ENCODE data around the gene RPL14.
"Not testable (repeated sequence)": the region's sequence is repeated elsewhere in the genome, so short reads cannot be mapped to it uniquely, and the experiment has no call there.

RPL14 gene

DNA sequence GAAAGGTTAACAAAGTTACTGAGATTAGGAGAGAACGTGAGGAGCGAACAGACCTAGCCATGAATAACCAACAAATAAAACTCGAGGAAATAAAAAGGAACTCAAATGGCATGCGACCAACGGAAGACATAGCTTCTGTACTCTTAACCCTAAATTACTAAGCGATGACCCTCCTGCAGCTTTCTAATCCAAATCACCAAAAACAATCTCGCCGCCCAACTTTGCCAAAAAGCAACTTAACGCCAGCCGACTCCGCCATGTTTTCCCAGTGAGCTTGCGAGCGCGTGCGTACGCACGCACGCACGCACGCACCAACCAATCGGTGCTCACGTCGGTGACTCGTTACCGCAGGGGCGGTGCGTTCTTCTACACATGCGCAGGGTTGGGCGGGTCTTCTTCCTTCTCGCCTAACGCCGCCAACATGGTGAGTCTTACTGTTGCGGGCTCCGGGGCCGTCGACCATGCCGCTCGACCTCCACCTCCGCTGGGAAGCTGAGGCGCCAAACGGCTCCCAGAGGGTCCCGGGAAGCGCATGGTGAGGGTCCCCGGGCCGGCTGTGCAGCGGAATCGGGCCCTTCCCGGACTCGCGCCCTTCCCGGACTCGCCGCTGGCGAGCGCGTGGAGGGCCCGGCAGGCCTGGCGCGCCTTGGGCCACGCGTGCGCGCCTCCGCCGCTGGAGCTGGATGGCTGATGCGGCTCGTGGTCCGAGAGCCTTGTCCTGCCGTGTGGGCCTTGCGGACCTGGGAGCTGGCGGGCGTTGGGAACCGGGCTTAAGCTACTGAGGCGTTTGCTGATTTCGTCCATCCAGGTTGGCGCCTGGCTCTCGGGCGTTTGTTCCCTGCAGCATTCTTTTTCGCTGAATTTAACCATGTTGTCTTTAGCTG is at the start of gene RPL14:
RPL14 (plus strand) TSS at position 400 of the 884 bp plus-strand sequence; CDS start at position 533, 133 bp downstream.
- peak; percentile 94 to 98 for DNase-seq

DNA sequence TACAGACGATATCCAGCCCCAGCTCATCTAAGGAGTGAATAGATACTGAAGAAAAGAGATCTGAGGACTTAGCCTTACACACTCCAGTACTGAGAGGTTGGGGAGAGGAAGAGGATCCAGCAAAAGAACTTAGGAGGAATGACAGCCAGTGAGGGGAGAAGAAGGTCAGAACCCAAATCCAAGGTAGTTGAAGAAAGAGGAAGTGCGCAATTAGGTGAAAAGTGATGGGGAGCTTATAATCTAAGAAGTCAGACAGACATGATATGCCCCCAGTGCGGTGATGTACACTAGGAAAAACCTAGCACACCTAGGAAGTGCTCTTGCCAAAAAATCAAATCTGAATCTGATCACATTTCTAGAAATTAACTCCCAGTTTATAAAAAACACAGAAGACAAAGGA is 49.5 kb upstream of the RPL14 start:
- no peak for DNase-seq

DNA sequence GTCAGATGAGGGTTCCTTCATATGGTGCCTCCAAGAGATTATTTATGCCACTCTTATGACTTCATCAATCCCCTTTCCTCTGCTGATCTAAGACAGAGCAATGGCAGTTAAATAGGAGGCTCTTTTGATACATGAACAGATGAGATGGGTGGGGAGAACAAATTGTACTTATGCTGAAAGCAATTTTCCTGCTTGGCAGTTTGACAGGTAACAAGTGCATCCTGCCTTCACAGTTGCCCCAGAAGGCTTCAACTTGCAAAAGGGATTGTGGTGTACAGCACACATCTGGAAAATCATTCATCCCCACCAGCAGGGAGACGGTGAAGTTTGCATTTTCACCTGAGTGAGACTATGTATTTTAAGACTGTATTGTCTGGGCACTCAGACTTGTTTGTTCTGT is 42.9 kb upstream of the RPL14 start:
- DNase-seq = no peak

DNA sequence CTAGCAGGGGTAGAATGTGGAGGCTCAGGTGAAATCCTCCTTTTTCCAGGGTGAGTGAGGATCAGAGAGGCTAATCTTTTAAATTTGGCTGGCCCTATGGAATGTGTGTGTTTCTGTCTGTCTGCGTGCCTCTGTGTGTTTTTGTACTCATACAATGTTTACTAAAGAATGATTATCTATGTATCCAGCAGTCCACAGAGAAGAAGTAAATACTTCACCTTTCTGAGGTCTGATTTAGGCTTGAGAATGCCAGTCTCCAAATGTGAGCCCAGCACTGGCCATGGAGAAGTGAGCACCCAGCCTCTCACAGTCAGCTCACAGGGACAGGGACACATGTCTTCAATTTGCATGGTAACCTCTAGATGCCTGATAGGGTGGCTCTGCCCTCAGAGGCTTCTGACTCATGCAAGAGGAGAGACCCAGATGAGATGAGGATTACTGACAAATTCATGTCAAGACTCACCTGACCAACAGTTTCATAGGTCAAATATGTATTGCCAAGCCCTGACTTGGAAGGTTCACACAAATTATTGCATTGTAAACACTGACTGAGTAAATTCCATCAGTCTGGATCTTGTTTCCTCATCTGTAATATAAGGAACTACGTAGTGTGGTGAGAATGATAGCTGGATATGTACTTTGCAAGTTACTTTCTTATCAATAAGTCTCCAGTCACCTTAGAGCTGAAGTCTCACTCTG is 39.1 kb upstream of the RPL14 start:
- DNase-seq = no peak

DNA sequence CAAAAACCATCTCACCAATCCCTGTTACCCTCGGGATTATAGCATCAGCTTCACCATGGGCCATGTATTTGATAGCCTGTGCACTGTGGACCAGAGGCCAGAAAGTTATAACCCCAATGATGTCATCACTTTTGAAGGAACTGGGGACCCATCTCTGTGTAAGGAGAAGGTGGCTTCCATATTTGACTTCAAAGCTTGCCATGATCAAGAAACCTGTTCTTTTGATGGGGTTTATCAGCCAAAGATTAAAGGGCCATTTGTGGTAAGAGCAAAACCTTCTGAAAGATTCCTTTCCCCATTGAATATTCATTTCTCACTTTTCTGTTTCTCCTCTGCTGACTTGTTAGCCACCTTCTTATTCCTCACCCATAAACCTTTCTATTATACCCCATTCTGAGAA is 34.3 kb upstream of the RPL14 start:
- DNase-seq = no peak

DNA sequence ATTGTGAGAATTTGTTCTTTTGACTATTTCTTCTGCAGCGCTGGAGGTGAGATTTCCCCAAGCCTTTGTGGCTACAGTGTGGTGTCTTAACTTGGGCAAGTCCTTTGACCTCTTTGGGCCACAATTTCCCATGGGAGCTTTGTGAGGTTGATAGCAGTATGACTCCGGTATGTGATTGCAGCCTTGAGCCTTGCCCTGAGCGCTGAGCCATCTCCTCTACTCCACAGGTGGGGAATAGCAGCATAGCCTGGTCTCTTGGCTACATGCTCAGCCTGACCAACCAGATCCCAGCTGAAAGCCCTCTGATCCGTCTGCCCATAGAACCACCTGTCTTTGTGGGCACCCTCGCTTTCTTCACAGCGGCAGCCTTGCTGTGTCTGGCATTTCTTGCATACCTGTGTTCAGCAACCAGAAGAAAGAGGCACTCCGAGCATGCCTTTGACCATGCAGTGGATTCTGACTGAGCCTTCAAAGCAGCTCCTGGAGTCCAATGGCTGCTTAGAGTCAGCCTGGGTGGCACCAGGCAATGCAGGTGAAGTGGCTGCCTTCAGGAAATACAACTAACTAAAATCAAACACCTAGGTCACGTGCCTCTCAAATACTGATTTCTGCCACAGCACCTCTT is 30.0 kb upstream of the RPL14 start:
- no peak for DNase-seq

DNA sequence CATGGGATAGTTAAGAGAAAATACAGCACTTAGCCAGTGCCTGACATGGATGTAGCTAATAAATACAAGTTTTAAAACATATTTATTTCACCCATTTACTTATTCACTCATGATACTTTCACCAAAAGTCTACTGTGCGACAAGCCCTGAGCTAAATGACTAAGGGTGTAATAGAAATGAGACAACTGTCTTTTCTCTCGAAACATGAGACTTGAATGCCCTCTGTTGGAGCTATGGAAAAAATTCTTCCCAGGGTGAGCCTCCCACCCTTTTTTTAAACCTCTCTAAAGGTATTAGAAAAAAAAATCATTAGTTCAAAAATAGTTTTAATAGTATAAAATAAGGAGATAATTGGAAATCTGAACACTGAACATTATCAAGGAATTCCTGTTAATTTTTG is 24.3 kb upstream of the RPL14 start:
- DNase-seq = no peak

DNA sequence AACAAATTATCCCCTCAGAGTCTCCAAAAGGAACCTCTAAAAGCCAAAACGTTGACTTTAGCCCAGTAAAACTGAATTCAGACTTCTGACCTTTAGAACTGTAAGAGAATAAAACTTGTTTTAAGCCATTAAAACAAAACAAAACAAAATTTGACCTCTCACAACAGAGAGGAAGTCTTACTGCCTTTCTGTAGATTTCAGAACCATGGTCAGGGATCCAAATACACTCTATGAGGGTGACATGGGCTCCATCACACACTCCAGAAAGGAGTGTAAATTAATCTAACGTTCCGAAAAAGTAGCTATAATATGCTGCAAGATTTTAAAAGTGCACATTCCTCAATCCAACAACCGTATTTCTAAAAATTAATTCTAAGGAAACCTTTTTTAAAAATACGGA is 19.2 kb upstream of the RPL14 start:
- no peak for DNase-seq

DNA sequence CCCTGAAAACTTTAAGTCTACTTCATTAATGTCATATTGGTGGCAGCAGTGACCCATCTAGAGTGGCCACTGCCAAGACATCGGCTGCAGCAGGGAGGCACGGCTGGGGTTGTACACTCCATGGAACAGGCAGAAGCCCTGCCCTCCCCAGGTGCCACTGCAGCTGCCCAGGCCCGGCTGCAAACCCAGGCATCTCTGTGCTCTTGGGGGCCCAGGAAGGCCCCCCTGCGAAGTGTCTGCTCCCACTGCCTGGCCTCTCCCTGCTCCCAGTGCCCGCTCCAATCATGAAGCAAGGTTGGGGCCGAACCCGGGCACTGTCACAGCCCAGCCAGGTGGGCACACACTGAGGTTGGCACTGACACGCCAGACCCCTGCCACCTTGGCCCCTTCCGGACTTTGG is 12.1 kb upstream of the RPL14 start:
- DNase-seq = no peak

DNA sequence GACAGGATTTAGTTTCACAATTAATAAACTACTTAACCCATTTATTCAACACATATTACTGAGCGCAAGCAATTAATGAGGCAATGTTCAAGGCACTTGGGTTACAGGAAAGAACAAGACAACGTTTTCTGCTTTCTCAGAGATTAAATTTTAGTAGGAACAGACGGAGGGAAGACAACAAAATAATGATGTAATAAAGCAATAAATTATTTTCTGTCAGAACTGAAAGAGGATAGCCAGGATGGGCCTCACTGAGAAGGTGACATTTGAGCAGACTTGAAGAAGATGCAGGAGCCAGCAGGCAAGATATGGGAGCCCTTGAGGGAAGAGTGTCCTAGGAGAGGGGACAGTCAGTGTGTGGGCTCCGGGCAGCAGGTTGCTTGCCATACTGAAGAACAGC is 11.3 kb upstream of the RPL14 start:
- no peak for DNase-seq

DNA sequence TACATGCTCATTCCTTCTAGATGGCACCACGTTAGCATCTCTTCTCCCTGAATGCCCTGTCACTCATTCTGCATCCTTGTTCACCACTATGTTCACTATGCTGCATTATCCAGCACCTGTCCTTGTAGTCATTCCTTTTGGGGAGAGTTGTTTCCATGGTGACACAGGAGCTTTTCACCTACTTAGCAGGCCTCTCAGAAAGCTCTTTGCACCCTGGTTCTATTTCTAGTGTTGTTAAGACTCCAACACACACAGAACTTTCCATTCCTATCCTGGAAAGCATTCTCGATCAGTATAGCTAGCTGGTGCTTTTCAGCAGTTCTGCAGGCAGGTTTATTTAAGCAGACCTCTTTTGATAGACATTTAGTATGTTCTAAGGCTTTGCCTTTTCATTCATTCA is 6.7 kb upstream of the RPL14 start:
- DNase-seq = no peak

DNA sequence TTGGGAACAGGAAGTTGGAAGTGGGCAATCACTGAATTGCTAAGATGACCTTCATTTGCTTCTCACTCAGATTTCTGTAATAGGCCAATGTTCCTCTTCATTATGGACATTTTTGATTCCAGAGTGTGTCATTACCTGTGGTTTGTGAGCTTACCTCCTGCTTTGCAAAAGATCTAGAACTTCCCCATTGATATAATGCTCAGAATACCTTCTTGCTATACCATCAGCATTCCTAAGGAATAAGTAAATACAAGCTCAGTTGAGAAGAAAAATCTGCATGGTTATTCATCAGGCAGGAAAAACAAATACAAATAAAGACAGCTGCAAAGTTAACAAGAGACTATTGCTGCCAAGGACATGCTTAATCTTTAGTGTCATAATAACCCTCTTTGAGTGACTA is 5.6 kb upstream of the RPL14 start:
- no peak for DNase-seq

DNA sequence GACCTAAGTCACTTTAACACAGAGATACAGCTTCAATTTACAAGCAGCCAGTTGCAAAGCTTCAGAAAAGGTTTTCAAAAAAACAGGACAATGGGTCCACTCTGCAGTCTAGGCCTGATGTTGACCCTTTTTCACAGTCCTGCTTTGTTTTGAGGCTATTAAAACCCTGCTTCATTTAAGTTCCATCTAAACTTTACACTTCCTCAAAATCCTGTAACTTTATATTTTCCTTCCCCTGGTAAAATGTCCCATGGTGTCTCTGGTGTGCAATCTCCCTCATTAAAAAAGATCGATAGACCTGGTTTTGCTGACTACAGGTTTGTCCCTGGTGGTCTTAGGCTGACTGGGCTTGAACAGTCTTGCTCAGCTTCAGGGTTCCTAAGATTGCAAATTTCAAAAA is 5.1 kb upstream of the RPL14 start:
- DNase-seq = peak in 1 of 2 experiments; percentile 20

DNA sequence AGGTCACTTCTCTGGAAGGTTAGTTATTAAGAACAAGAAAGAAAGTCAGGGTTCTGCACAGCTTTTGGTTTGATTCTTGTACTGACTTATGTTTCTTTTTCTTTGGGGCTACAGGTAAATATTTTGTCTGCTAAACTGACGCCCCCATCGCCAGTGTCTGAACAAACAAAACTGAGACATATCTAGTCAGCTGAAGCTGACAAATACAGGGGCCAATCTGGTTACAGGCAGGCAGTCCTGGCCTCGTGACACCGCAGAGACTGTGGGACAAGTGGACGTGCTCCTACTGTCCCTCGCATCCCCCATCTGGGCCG is 4.6 kb upstream of the RPL14 start:
- DNase-seq = no peak

DNA sequence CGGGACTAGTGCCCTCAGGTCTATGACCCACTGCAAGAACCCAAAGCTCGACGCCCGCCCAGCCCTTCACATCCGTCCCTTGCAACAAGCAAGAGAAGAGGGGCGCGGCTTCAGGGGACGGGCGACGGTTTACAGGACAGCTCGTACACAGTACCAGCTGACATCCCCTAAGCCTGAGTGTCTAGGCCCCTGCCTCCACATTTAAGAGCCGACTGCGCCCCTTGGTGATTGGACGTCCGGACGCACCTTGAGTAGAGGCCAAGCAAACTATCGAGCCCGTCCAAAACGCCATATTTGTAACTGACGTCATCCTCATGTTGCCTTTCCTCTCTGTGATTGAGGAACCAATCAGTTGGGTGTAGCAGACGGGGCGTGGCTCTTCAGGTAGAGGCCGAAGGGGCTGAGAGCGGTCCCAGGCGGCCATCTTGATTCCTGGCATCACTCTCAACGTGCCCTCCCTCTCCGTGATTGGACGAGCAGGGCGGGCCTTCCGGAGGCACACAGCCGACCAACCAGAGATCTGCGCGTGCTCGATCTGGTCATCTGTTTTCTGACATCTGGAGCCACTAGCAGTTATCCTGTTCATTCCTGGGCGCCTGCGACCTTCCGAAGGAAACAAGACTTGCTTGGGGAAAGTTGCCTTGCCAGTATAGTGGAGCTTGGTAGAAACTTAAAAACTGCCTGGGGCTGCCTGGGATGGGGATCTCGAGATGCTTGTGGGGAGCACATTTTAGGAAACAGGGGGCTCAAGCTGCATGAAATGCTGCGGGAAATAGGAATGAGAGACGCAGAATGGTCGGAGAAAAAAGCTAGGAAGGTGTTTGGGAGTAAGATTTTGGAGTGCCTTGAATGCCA is 4.0 kb upstream of the RPL14 start:
- DNase-seq = peak; percentile 100

DNA sequence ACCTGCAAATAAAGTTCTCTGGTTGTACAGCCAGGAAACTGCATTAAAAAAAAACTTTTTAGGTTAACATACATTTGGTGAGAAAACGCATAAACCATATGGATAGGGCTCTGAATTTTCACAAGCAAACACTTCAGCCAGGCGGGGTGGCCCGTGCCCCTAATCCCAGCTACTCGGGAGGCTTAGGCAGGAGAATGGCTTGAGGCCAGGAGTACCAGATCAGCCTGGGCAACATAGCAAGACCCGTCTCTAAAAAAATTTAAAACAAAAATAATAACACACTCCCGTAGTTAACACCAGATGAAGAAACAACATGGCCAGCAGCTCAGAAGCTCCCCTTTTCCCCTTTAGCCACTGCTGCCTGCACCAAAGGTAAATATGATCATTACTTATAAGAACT is 3.2 kb upstream of the RPL14 start:
- DNase-seq = no peak

DNA sequence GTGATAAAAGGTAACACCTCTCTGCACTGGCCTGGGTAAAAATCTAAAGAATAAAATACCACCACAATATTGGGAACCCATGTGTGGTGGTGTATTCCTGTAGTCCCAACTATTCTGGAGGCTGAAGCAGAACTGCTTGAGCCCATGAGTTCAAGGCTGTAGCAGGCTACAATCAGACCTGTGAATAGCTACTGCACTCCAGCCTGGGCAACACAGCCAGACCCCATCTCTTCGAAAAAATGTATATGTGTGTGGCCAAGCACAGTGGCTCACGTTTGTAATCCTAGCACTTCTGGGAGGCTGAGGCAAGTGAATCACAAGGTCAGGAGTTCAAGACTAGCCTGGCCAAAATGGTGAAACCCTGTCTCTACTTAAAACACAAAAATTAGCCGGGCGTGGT is 1.8 kb upstream of the RPL14 start:
- no peak for DNase-seq

DNA sequence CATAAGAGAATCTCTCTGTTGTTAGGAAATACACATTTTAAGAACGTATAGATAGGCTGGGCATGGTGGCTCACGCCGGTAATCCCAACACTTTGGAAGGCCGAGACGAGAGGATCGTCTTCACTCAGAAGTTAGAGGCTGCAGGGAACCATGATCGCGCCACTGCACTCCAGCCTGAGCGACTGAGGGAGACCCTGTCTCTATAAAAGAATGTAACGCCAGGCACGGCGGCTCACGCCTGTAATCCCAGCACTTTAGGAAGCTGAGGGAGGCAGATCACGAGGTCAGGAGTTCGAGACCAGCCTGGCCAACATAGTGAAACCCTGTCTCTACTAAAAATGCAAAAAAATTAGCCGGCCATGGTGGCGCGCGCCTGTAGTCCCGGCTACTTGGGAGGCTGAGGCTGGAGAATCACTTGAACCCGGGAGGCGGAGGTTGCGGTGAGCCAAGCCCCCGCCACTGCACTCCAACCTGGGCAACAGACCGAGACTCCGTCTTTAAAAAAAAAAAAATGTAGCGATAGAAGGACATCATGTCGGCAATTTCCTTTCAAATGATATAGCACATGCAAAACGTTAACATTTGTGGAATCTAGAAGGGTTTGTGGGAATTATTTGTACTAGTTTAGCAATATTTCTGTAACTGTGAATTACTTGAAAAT is 730 bp upstream of the RPL14 start:
- no peak for DNase-seq

DNA sequence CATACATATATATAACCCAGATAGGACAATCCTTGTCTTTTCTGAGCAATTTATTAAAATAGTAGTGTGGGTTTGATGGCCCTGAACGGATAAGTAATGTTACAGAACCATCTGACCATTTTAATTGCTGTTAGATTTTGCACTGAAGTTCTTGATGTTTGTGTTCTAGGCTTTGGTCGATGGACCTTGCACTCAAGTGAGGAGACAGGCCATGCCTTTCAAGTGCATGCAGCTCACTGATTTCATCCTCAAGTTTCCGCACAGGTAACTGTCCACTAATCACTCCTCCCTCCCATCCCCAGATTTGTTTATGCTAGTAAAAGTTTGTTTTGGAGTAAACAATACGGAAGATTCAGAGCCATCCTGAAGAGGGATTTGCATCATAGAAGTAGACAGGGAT is 1.3 kb downstream of the RPL14 start:
- no peak for DNase-seq

DNA sequence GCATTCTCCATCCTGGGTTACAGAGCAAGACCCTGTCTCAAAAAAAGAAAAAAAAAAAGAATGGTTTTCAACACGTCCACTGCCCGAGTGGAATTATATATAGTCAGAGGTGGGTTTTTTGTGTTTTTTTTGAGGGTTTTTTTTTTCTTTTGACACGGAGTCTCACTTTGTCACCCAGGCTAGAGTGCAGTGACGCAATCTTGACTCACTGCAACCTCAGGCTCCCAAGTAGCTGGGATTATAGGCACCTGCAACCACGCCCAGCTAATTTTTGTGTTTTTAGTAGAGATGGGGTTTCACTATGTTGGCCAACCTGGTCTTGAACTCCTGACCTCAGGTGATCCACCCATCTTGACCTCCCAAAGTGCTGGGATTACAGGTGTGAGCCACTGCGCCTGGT is 3.3 kb downstream of the RPL14 start:
- DNase-seq = not testable (repeated sequence)

DNA sequence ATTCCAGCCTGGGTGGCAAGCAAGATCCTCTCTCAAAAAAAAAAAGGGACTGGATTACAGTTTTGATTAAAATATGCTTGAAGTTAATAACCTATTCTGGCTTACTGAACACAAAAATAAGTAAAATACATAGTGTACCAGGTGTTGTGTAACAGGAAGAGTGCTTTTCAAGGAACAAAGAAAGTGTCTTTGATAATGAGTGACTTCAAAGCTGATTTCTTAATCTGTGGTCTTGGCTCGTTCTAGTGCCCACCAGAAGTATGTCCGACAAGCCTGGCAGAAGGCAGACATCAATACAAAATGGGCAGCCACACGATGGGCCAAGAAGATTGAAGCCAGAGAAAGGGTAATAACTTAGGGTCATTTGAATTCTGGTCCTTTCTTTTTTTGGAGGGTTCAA is 4.0 kb downstream of the RPL14 start:
- no peak for DNase-seq

DNA sequence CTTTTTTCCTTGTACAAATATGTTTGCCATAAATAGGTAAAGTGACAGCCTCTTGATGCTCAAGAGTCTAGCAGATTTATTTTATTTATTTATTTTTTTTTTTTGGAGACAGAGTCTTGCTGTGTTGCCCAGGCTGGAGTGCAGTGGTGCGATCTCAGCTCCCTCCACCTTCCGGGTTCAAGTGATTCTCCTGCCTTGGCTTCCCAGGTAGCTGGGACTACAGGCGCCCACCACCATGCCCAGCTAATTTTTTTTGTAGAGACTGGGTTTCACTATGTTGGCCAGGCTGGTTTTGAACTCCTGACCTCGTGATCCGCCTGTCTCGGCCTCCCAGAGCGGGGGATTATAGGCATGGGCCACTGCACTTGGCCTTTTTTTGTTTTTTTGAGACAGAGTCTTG is 5.7 kb downstream of the RPL14 start:
- not testable (repeated sequence) for DNase-seq

DNA sequence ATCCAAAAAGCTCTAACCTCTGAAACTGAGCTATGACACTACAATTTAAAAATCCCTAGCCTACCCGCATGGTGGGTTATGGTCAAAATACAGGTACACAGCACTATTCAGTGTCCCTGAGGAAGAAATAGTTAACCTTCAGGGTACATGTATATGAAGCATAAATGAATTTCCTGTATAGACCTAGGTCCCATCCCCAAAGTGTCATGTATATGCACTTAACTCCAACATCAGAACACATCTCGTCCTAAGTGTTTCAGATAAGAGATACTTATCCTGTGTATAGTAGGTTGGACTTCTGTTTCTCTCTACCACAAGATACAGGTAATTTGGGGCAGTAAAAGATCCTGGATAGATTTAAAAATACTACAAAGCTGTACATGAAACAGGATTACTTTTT is 6.4 kb downstream of the RPL14 start:
- no peak for DNase-seq

Data from AML-193 (cell line).